ENCODE results near the gene IFNAR1.
A peak's percentile ranks its signal among the peaks of the same experiment; 100 is the strongest.

The IFNAR1 gene

DNA sequence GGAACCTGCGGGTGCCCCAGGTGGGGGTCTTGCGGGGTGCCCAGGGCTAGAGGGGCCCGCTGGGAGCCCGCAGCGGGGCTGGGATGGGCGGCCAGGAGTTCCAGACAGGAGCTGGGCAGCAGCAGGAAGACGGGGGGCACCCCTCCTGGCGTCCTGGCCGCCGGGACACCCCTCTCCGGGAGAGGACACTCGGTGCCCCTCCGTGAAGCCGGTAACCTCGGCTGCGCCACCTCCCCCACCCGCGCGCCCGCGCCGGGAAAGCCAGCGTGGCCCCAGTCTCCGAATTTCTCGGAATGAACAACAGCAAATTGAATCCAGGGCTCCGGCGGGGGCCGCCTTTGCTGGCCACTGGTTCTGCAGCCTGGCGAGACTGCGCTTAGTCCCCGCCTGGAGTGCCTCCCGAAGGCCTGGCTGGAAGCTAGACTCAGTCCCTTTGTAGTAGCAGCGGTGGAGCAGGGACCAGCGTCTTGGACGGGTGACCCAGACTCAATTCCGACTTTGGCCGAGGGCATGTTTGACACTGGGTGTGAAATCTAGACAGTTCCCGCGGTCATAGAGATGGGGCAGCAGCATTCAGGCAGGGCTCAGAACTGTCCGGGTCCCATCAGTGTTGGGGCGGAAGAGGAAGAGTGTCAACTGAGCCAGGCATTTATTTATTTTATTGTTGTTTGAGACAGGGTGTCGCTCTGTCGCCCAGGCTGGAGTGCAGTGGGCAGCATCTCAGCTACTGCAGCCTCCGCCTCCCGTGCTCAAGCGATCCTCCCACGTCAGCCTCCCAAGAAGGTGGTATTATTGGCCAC, 79.2 kb downstream of the IFNAR1 start:
- DNase-seq: peak; percentile 58

DNA sequence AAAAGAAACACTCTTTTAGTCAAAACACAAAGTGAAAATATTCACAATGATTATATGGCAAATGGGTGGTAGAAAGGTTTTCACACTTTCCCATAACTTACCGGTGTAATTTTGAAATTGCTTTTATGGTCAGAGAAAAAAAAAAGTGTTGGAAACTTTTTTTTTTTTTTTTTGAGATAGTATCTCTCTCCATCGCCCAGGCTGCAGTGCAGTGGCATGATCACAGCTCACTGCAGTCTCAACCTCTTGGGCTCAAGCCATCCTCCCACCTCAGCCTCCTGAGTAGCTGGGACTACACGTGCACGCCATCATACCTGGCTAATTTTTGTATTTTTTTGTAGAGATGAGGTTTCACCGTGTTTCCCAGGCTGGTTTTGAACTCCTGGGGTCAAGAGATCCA, 81.7 kb downstream of the IFNAR1 start:
- DNase-seq: no peak
